ENCODE measurements around the gene PRDM5.

DNA sequence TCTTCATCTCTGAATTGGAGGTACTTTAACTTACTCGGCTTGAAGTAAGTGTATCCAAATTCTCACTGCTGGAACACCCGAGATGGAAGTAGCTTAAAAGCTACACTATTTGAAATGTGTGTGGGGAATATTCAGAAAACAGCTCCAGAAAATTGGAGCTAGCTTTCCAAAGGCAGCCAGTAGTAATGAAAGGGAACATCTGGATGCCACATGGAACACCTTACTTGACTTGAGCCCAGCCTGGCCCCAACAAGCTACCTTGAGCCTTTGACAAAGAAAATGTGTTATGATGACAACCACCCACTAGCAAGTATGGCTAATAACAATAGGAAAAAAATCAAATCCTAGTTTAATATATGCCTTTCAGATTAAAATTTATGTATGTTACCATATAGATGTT lies 161.5 kb downstream of the PRDM5 start:
- TF ChIP-seq, protein P1, sequence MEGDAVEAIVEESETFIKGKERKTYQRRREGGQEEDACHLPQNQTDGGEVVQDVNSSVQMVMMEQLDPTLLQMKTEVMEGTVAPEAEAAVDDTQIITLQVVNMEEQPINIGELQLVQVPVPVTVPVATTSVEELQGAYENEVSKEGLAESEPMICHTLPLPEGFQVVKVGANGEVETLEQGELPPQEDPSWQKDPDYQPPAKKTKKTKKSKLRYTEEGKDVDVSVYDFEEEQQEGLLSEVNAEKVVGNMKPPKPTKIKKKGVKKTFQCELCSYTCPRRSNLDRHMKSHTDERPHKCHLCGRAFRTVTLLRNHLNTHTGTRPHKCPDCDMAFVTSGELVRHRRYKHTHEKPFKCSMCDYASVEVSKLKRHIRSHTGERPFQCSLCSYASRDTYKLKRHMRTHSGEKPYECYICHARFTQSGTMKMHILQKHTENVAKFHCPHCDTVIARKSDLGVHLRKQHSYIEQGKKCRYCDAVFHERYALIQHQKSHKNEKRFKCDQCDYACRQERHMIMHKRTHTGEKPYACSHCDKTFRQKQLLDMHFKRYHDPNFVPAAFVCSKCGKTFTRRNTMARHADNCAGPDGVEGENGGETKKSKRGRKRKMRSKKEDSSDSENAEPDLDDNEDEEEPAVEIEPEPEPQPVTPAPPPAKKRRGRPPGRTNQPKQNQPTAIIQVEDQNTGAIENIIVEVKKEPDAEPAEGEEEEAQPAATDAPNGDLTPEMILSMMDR (IDR thresholded peaks at IDR 0.05): no peak
- TF ChIP-seq POLR2A (IDR thresholded peaks at IDR 0.05): no peak

Data from body of pancreas (tissue), 4 donors.